NCI-H2227 (cell line): Measurements from ENCODE around the gene TRAK2.
"Not testable (repeated sequence)": the region's sequence is repeated elsewhere in the genome, so short reads cannot be mapped to it uniquely, and the experiment has no call there.

ENCODE experiments used
- DNase-seq: peaks from one replicate; lab custom pipeline; 2025; ENCODE audit not compliant: unreplicated experiment; lab: John Stamatoyannopoulos, UW

The TRAK2 gene

GRCh38 chr2:201414099-201415023, 36.9 kb downstream of the TRAK2 start:
- DNase-seq = no peak

GRCh38 chr2:201413552-201413951, 37.7 kb downstream of the TRAK2 start:
- DNase-seq = no peak

- DNase-seq = no peak
These were observed 38.1 kb downstream of the TRAK2 start for GRCh38 chr2:201413143-201413542.

- no peak for DNase-seq
These were observed 39.8 kb downstream of the TRAK2 start for GRCh38 chr2:201411421-201411820.

GRCh38 chr2:201408931-201409330, 42.3 kb downstream of the TRAK2 start:
- DNase-seq = no peak

GRCh38 chr2:201407265-201407664, 44.0 kb downstream of the TRAK2 start:
- DNase-seq = no peak

- DNase-seq = no peak
These were observed 45.1 kb downstream of the TRAK2 start for GRCh38 chr2:201406077-201406662.

- no peak for DNase-seq
These were observed 46.5 kb downstream of the TRAK2 start for GRCh38 chr2:201404699-201405280.

GRCh38 chr2:201403880-201404279, 47.4 kb downstream of the TRAK2 start:
- DNase-seq = peak; percentile 27

- no peak for DNase-seq
These were observed 48.4 kb downstream of the TRAK2 start for GRCh38 chr2:201402651-201403562.

GRCh38 chr2:201401815-201402214, 49.4 kb downstream of the TRAK2 start:
- no peak for DNase-seq

GRCh38 chr2:201396595-201396994, 54.7 kb downstream of the TRAK2 start:
- DNase-seq = no peak

GRCh38 chr2:201383136-201383535, 68.1 kb downstream of the TRAK2 start:
- no peak for DNase-seq

- DNase-seq = no peak
These were observed 72.5 kb downstream of the TRAK2 start for GRCh38 chr2:201378496-201379397.

- no peak for DNase-seq
These were observed 74.0 kb downstream of the TRAK2 start for GRCh38 chr2:201377218-201377617.

- DNase-seq = no peak
These were observed 81.5 kb downstream of the TRAK2 start for GRCh38 chr2:201369775-201370174.

- DNase-seq = not testable (repeated sequence)
These were observed 81.9 kb downstream of the TRAK2 start for GRCh38 chr2:201369318-201369717.

GRCh38 chr2:201366146-201366545, 85.1 kb downstream of the TRAK2 start:
- no peak for DNase-seq

- peak; percentile 12 for DNase-seq
These were observed 87.2 kb downstream of the TRAK2 start for GRCh38 chr2:201363857-201364560.
